Omental fat pad (tissue), 4 donors: ENCODE data around the gene LZTS2. TPM values are rescaled to one million over a fixed set of nuclear protein-coding genes. Genes with fewer than 3 reads are reported as not detected.

ENCODE experiments used
- ATAC-seq: fragments of 150-250 bp; one replicate; pipeline ENCODE4 v1.9.1; 2016; ENCODE audit warnings: mild to moderate bottlenecking, moderate library complexity; ENCODE audit not compliant: low FRiP score
- DNase-seq: peaks from one replicate; pipeline ENCODE4 v3.0.0-alpha.2; 2019; ENCODE audit warnings: low spot score
- CTCF ChIP-seq, 3 donors: fragments of 450-650 bp; IDR thresholded peaks; one replicate each; pipeline ENCODE4 v1.5.1; 2016 to 2017; ENCODE audit warnings: antibody characterized with exemption in 3 of 3, mild to moderate bottlenecking in 3 of 3, moderate library complexity in 2 of 3
- total RNA-seq, 4 donors: library from RNA; depleted of rRNA; stranded (reverse); fragments of >200 nt; gene quantifications; one replicate each; pipeline ENCODE4 v1.1.0, GENCODE V29; 2016

The LZTS2 gene
- total RNA-seq, 4 donors from 2014 or later: 59.4 to 98.0 (median 72.6) TPM

GRCh38 chr10:101011517-101012423, 12.2 kb downstream of the LZTS2 start:
- no peak for TF ChIP-seq CTCF (IDR thresholded peaks at IDR 0.05)
- DNase-seq: no peak
- ATAC-seq: no peak

GRCh38 chr10:101012525-101013364, 13.1 kb downstream of the LZTS2 start:
- TF ChIP-seq CTCF (IDR thresholded peaks at IDR 0.05): peak in 1 of 3 donors; percentile 60
- DNase-seq: peak; percentile 90
- peak; percentile 89 for ATAC-seq

- DNase-seq (no peak), ATAC-seq (no peak)
- TF ChIP-seq CTCF (IDR thresholded peaks at IDR 0.05): no peak
Observed at GRCh38 chr10:101013365-101013825, 13.8 kb downstream of the LZTS2 start.

- DNase-seq (peak; percentile 97), ATAC-seq (peak; percentile 31)
- peak in 1 of 3 donors; percentile 79 for TF ChIP-seq CTCF (IDR thresholded peaks at IDR 0.05)
Observed at GRCh38 chr10:101014230-101014884, 14.7 kb downstream of the LZTS2 start.

GRCh38 chr10:101014966-101015581, 15.5 kb downstream of the LZTS2 start:
- DNase-seq: no peak
- ATAC-seq: no peak
- no peak for TF ChIP-seq CTCF (IDR thresholded peaks at IDR 0.05)

- TF ChIP-seq CTCF (IDR thresholded peaks at IDR 0.05): no peak
- DNase-seq (no peak), ATAC-seq (no peak)
Observed at GRCh38 chr10:101015582-101015973, 16.0 kb downstream of the LZTS2 start.
